RKO (cell line): ENCODE results near the gene MYO15A.

ENCODE experiments used
- DNase-seq: peaks from one replicate; pipeline ENCODE4 v3.0.0-alpha.2; 2016; ENCODE audit warnings: low spot score

Gene MYO15A

GRCh38 chr17:18108401-18109312 is at the start of gene MYO15A:
TSS of gene MYO15A (plus strand) at chr17:18108756. CDS start at chr17:18118801, 10,045 bp downstream.
- DNase-seq, result no peak

GRCh38 chr17:18059283-18059682 is 49.3 kb upstream of the MYO15A start:
- DNase-seq, result no peak

GRCh38 chr17:18064053-18064452 is 44.5 kb upstream of the MYO15A start:
- DNase-seq, result no peak

- no peak for DNase-seq
These were observed 43.0 kb upstream of the MYO15A start for GRCh38 chr17:18065546-18065945.

GRCh38 chr17:18066866-18067265 is 41.7 kb upstream of the MYO15A start:
- no peak for DNase-seq

- no peak for DNase-seq
These were observed 39.5 kb upstream of the MYO15A start for GRCh38 chr17:18069101-18069500.

GRCh38 chr17:18070861-18071340 is 37.7 kb upstream of the MYO15A start:
- DNase-seq, result no peak

- DNase-seq, result no peak
These were observed 36.8 kb upstream of the MYO15A start for GRCh38 chr17:18071751-18072150.

- no peak for DNase-seq
These were observed 33.8 kb upstream of the MYO15A start for GRCh38 chr17:18074566-18075272.

- no peak for DNase-seq
These were observed 31.6 kb upstream of the MYO15A start for GRCh38 chr17:18076936-18077335.

GRCh38 chr17:18079543-18079942 is 29.0 kb upstream of the MYO15A start:
- no peak for DNase-seq

GRCh38 chr17:18084256-18084655 is 24.3 kb upstream of the MYO15A start:
- DNase-seq, result no peak

GRCh38 chr17:18087610-18088491 is 20.7 kb upstream of the MYO15A start, which contains the start of gene DRG2:
TSS of gene DRG2 (plus strand) at chr17:18087948. CDS start at chr17:18088024, 76 bp downstream.
- peak; percentile 89 for DNase-seq

- no peak for DNase-seq
These were observed 18.9 kb upstream of the MYO15A start for GRCh38 chr17:18089613-18090012.

- DNase-seq, result peak; percentile 90
These were observed 14.7 kb upstream of the MYO15A start for GRCh38 chr17:18093616-18094408.

GRCh38 chr17:18094409-18094807 is 14.1 kb upstream of the MYO15A start:
- no peak for DNase-seq

GRCh38 chr17:18099516-18099915 is 9.0 kb upstream of the MYO15A start:
- no peak for DNase-seq

- DNase-seq, result no peak
These were observed 7.9 kb upstream of the MYO15A start for GRCh38 chr17:18100616-18101015.

- no peak for DNase-seq
These were observed 6.7 kb upstream of the MYO15A start for GRCh38 chr17:18101828-18102227.

- DNase-seq, result no peak
These were observed 5.9 kb upstream of the MYO15A start for GRCh38 chr17:18102640-18103039.

- DNase-seq, result no peak
These were observed 3.5 kb upstream of the MYO15A start for GRCh38 chr17:18105027-18105426.
